Stimulated activated CD8-positive, alpha-beta memory T cell treated with anti-CD3 and anti-CD28 coated beads, Interleukin-2, amount 100 ng/mL, for 48 hours (primary cell): ENCODE data around the gene ST8SIA4.
"Not testable (repeated sequence)": the region's sequence is repeated elsewhere in the genome, so short reads cannot be mapped to it uniquely, and the experiment has no call there.

Source experiments
- DNase-seq, 2 donors: peaks; one replicate each; pipeline ENCODE4 v3.0.0-alpha.2; 2020; ENCODE audit warnings: low read depth in 2 of 2

The ST8SIA4 gene

DNA sequence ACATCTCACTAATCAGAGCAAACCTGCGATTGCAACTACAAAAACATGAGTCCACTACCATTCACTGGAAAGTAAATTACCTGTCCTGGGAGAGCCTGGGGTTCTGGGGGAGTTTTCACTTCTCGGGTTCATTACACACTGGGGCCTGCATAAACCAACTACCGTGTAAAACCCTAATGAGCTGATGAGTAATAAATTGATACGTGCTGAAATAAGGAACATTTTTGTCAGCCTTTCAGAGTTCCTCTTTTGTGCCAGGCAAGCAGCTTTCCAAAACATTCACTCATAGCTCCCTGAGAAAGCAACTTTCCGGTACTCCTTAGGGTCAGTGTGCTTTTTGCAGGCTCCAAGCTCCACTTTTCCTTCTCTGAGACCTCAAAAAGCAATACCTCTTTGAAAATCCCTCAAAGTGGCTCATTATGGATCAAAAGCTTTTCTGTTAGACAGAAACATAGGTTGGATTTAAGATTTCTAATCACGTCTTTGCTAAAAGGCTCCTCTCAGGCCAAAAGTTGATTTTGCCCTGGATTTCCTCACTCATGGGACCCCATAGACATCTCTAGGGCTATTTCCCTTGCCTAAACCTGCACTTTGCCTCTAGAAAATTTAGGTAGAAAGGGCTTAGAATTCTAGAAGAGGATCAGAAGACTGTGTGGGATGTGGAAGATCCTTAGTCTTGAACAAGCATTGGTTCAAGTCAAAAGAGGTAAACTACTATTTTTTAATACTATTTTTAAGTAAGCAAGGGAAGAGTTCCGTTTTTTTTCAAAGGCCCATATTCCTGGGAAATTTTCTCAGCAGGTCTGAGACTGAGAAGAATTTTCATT, 74.8 kb downstream of the ST8SIA4 start:
- no peak for DNase-seq

DNA sequence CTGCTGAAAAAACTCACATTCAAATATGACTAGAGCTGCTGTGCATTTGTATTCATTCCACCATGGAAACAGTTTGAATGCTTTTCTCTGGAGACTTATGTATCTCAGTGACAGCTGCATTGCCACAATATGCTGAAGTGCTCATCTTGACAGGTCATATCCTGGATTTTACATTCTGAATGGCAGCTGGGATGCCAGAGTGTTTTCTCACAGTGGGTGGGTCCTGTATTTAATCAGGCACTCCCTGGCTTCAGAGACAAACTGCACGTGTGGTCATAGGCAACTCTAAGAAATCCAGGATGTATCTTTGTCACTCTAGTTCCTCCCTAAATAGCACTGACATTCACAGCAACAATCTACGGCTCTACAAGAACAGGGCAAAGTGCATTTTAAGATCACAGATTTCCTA, 75.6 kb downstream of the ST8SIA4 start:
- DNase-seq: no peak

DNA sequence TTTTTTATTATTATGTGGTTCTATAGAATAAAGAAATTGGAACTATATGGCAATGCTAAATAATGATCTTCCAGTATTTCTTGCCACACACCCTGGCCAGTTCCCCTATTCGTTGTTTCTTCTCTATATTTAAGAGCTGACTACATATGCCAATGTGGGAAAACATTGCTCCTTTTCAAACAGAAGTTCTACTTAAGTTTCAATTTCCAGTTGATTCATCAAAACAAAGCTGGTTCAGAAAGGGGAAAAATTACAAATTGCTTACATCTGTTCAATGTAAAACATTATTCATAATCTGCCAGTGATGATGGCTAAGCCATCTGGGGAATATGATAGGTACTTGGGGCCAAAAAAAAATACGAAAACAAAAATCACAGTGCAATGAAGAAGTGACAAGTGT, 76.9 kb downstream of the ST8SIA4 start:
- no peak for DNase-seq

DNA sequence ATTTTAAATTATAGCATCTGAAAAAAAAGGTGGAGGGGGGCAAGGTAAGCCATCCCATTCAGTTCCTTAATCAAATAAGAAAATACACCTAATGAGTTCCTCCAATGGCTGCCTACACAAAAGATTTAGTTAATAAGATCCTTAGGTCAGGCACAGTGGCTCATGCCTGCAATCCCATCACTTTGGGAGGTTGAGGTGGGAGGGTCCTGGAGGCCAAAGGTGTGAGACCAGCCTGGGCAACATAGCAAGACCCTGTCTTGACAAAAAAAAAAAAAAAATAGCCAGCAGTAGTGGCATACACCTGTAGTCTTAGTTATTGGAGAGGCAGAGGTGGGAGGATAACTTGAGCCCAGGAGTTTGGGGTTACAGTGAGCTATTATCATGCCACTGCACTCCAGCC, 78.4 kb downstream of the ST8SIA4 start:
- DNase-seq: no peak

DNA sequence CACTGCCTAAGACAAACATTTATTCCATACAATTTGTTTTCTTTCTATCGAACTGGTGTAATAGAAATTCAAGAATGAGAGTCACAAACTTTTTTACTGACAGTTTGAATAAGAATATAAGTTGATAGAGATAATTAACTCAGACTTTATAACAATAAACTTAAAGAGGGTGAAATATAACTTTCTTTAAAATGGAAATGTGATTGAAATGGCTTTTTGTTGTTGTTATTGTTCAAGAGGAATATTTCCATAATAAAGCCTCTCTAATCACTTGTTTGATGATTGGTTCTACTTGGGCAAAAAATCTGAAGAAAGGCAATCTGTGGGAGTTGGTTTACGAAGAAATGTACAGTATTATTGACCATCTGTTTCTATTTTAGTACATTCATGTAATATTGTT, 79.3 kb downstream of the ST8SIA4 start:
- DNase-seq: no peak

DNA sequence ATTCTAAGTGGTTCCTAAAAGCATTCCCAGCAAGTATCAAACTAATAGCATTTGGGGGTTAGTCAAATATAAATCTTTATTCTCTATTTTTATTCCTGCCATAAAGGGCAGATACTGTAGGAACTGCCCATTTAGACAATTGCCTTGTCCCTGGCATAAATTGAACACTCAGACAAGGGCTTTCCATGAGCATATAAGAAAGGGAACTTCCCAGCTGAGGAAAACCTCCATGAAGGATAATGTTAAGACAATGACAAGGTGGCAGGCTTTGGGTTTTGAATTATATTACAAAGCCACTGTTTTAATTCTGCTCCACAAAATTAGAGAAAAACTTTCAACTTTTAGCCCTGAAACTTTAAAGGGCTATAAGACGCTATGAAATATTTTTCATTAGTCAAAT, 81.3 kb downstream of the ST8SIA4 start:
- no peak for DNase-seq

DNA sequence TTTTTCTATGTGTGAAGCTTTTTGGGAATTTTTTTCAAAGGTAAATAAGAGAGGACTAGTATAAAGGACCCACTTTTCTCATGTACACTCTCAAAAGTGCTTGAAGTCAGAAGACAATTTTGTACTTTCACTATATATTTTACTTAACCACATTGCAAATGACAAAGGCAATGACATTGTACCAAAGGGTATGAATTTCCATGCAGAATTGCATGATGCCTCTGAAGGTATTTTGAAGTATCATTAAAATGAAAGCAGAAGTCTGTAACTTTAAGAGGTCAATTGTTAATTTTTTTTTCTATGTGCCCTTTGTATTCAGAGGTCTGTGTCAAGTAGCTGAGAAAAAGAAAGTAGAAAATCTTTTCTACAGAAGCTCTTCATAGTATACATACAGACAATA, 84.7 kb downstream of the ST8SIA4 start:
- DNase-seq: no peak

DNA sequence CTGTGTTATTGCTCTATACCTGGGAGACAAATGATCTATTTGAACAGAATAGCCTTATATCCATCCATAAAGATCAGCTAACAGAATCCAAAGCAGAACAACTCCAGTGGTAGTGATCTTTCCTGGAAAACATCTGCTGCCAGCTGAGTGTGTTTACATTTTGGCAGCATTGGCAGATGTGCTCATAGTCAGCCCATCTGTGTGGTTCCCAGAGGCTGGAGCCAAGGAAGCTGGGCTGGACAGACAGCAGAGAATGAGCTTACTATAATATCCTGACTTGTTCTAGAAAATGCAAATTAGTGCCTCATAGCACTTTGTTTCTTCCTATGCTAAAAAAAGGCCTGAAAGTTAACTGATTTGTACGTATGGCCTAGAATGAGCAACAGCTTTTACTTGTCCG, 99.7 kb downstream of the ST8SIA4 start:
- DNase-seq: no peak

DNA sequence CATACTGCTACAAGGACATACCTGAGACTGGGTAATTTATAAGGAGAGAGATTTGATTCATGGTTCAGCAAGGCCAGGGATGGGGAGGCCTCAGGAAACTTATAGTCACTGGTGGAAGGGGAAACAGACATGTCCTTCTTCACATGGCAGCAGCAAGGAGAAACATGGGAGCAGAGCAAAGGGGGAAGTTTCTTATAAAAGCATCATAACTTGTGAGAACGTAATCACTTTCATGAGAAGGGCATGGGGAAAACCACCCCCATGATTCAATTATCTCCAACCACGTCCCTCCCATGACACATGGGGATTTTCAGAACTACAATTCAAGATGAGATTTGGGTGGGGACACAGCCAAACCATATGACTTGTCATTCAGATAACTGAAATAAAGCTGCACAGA, 100.9 kb downstream of the ST8SIA4 start:
- no peak for DNase-seq

DNA sequence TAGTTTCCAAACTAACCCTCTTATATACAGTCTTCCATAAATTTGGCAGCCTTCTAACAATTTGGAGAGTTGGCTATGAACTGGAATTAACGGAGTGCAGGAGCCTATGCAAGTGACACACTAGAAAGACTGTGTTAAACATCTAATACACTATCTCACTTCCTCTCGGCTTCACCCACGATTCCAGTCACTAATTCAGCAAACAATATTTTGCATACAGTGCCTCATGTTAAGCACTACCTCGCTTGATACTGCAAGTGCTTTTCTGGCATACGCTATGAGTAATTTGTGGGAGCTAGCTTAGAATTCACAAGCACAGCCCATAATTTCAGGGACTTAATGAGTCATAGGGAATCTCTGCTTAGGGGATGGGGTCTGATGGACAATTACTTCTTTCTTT, 102.5 kb downstream of the ST8SIA4 start:
- no peak for DNase-seq

DNA sequence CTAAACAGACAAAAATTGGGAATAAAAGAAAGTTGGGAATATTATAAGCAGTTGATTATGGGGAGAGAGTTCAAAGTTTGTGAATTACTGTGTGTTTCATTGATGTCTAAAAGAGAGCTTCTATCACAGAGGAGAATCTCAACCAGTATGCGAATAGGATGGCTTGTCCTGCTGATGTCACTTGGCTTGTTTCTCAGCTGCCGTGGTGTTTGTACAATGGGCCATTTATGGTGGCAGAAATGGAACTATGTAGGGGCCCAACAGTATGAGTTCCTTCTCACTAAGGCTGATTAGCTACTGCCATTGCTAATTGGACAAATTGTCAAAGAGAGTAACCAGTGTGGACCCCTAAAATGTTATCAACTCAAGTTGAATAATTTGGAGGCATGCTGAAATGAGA, 103.9 kb downstream of the ST8SIA4 start:
- DNase-seq: no peak

DNA sequence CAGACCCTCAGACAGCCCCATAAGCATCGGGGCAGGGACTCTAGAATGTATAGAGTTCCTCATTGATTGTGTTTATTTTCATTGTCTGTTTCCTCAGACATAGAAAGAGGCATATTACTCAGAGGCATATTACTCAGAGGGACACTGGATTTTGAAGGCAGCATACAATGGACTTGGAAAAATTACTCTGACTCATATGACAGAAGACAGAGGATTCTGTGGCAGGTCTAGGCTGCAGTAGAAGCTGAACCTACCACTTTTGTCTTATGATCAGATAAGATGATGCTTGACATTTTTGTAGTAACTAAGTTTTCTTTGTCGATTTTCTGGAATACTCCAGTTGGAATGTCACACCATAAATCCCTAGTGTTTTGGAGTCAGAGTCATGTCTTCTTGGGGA, 105.2 kb downstream of the ST8SIA4 start:
- DNase-seq: no peak

DNA sequence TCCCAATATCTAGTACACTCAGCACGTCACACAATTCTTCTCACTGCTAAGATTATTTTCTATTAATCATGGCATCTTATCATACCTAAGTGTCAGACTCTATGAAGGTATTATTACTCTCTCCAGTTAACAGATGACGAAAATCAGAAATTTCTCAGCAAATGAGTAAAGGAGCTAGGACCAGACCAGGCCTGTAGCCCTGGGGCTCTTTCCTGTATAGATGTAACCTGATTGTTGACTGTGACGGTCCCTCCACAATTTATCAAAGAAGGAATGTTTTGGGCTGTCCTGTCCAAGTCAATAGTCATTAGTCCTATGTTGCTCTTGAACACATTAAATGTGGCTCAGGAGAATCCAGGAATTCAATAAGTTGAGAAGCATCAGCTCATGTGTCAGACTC, 106.2 kb downstream of the ST8SIA4 start:
- no peak for DNase-seq

DNA sequence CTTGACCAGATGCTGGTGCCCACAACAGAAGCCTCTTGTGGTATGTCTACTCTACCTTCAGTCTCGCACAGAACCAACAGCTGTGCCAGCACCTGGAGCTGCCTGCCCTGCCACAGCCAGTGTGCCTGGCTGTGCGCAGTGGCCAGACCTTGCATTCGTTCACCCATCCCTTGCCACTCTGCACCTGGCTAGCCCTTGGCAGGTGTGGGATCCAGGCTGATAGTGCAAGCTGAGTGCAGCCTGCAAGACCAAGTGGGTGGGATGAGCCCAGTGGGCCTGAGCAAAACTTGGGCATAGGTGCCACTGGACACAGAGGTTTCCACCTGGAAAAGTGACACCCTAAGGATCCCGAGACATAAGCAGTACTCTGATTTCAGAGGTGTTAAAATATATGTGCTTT, 108.2 kb downstream of the ST8SIA4 start:
- DNase-seq: no peak

DNA sequence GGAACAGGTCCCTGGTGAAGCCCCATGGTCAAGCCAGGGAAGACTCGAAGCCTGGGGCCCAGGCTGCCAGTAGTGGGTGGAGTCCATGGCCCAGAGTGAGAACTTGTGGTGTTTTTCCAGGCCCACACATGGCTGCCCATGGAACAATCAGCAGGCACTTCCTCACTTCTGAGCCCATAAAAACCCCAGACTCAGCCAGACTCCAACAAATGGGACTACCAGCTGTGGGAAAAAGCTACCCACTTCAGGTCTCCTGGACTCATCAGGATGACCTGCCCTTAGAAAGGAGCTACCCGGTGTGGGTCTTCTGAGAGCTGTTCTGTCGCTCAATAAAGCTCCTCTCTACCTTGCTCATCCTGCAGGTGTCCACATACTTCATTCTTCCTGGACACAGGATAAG, 108.9 kb downstream of the ST8SIA4 start:
- DNase-seq: no peak

DNA sequence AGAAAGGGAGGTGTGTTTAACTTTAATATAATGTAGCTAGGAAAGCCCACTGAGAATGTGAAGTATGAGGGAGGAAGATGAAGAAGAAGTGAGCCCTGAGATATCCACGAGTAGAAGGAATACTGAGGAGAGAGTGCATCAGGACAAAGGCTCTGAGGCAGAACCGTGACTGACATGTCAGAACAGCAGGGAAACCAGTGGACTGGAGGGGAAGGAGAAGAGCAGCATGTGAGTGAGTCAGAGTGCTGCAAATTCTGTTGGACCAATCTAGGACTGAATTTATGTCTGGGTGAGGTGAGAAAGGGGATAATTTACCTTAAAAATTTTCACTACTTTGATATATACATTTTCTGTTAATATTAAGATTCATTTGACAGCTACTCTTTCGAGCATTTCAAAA, 110.3 kb downstream of the ST8SIA4 start:
- no peak for DNase-seq

DNA sequence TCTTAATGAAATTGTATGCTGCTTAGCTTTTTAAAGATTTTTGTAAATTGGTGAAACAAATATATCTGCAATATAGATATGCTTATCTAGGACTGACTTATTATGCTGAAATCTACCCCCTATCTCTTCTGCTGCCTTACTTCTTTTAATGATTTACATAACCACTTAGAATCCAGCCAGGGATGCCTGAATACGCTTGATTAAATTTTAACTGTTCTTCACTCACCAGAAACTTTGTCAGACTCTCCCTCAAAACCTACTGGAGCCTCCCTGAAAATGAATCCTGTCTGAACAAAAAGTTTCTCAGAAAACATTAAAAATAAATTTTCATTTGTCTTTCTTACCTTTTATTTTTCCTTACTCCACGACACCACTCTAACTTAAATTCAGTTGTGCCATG, 111.7 kb downstream of the ST8SIA4 start:
- no peak for DNase-seq

DNA sequence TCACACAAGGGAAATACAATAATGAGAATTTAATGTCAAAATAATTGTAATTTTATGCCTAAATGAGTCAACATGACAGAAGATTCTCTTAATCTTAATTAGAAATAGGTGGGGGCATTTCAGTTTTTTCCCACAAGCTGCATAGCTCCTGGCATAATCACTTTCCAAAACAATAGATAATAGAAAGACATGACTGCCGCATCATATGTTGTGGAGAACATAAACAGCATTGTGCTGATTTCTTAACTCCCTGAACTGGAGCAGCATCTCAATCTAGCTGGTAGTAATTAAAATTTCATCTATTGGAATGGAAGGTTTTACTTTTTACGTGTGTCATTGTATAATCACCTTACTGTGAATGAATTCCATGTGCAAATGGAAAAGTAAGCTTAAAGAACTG, 112.1 kb downstream of the ST8SIA4 start:
- DNase-seq: no peak

DNA sequence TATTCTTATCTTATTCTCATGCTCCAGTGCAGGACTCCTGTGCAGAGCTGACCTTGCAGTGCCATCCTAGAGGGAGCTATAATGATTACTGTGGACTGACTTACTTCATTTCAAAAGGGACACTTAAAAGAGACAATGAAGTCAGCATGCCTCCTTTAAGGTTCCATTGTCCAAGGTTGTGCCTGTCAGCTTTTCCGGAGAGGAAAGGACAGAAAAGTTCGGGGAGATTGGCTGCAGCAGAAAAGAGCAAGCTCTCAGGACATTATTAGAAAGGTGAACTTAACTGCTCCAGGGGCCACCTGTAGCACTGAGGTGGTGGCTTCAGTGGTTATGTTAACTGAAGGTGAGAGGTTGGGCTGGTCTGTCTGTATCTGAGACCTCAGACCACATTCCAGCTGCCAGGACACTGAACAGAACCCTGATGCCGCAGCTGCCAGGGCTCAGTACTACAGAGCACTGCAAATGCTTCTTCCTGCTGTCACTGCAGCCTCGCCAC, 112.9 kb downstream of the ST8SIA4 start:
- DNase-seq: no peak

DNA sequence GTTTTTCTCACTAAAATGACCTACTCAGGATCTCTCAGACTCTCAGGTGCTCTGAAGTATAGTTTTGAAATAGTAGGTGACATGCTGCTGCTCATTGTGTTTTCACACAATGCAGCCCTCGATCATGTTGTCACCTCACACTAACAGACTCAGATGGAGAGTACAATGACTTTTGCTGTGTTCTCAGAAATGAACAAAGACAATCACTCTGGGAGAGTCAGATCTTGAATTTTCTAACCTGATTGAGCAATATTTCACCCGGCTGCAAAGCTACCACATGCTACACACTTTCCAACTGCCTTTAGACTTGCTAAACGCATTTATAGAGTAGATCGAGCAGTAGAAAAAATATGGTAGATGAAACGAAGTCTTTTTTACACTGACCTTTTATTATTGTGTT, 113.4 kb downstream of the ST8SIA4 start:
- DNase-seq: no peak

DNA sequence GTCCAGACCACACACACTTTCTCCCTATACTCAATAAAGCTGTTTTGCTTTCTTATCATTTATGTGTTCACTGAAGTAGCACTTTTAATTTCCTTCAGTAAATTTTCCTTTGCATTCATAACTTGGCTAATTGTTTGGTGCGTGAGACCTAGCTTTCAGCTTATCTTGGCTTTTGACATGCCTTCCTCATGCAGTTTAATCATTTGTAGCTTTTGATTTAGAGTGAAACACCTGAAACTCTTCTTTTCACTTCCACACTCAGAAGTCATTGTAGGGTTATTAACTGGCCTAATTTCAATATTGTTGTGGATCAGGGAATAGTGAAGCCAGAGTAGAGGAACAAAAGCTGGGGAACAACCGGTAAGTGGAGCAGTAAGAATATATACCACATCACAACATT, 114.7 kb downstream of the ST8SIA4 start:
- DNase-seq: no peak

DNA sequence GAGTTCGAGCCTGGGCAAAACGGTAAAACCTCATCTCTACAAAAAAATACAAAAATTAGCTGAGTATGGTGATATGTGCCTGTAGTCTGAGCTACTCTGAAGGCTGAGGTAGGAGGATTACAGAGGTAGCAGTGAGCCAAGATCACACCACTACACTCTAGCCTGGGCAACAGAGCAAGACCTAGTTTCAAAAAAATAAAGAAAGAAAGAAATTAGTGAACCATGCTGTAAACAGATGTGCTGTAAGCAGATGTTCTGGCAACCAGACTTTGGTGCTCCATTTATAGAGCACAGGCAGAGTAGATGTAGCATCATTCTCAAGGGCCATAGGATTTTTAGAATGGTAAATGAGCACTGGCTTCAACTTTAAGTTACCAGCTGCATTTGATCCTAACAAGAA, 115.4 kb downstream of the ST8SIA4 start:
- no peak for DNase-seq

DNA sequence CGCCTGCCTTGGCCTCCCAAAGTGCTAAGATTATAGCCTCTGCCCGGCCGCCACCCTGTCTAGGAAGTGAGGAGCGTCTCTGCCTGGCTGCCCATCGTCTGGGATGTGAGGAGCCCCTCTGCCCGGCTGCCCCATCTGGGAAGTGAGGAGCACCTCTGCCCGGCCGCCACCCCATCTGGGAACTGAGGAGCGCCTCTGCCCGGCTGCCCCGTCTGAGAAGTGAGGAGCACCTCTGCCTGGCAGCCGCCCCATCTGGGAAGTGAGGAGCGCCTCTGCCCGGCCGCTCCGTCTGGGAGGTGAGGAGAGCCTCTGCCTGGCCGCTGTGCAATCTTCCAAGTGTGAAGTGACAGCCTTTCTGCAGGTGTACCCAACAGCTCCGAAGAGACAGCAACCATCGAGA, 117.5 kb downstream of the ST8SIA4 start:
- DNase-seq: not testable (repeated sequence)

DNA sequence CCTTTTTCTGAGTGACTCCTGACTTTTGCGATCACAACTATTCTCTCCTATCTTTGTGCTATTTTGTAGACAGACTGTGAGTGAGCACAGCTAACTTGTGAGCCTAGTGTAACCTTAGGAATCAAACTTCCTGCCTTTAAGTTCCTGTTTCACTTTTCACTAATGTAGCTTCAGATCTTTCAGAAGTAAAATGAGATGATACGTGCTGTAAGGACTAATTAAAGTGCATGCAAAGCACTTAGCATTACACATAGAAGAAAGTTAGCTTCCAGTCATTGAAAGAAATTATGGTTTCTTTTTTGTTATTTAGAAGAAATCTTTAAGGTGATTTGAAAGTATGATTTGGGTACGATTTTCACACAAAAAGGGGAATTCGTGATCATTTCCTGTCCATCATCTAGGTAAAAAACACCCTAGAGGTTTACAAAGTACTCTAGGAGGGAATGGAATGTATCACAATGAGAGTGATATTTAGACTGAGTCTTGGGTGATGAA, 122.7 kb downstream of the ST8SIA4 start:
- DNase-seq: no peak
